ENCODE results near the gene FKBP1A. TPM values are rescaled to one million over a fixed set of nuclear protein-coding genes. Genes with fewer than 3 reads are reported as not detected.

Gene FKBP1A
- total RNA-seq, 1 experiment from 2014 or later = 209 TPM

DNA sequence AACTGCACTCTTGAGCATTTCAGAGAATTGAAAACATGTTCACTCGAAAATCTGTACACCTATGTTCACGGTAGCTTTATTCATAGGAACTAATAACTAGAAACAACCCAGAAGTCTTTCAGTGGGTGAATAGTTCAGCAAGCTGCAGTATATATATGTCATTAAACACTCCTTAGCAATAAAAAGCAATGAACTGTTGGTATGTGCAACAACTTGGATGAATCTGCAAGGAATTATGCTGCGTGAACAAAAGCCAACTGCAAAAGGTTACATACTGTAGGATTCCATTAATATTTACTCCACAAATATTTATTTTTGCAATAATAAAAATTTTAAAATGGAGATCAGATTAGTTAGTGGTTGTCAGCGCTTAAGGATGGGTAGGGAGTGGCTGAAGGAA, 22.1 kb upstream of the FKBP1A start:
- Mint-ChIP-seq H3K27ac (ENCODE audit: low read depth, unreplicated experiment) (no peak overlapping the region), H3K36me3 (ENCODE audit: insufficient read depth, unreplicated experiment) (no peaks in the 10 kb centered on the region), H3K4me1 (ENCODE audit: insufficient read depth, unreplicated experiment) (peaks cover 17% of the 10 kb centered on the region), H3K4me3 (ENCODE audit: unreplicated experiment) (no peak overlapping the region), H3K9me3 (ENCODE audit: unreplicated experiment) (peaks cover under 1% of the 10 kb centered on the region), H3K27me3 (ENCODE audit: insufficient read depth, unreplicated experiment) (no peaks in the 10 kb centered on the region)
- ChIA-PET CTCF (interaction anchor here (0.9 kb wide), 1 partner anchor 23 kb away, joined by 3 read pairs; no protein-coding TSS in a partner anchor), POLR2A (interaction anchor here (0.8 to 2.0 kb wide), 4 partner anchors 12 to 23 kb away, joined by 3 to 6 read pairs (median 4); partner anchors contain the start of gene FKBP1A)
- TF ChIP-seq, protein P1, sequence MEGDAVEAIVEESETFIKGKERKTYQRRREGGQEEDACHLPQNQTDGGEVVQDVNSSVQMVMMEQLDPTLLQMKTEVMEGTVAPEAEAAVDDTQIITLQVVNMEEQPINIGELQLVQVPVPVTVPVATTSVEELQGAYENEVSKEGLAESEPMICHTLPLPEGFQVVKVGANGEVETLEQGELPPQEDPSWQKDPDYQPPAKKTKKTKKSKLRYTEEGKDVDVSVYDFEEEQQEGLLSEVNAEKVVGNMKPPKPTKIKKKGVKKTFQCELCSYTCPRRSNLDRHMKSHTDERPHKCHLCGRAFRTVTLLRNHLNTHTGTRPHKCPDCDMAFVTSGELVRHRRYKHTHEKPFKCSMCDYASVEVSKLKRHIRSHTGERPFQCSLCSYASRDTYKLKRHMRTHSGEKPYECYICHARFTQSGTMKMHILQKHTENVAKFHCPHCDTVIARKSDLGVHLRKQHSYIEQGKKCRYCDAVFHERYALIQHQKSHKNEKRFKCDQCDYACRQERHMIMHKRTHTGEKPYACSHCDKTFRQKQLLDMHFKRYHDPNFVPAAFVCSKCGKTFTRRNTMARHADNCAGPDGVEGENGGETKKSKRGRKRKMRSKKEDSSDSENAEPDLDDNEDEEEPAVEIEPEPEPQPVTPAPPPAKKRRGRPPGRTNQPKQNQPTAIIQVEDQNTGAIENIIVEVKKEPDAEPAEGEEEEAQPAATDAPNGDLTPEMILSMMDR (IDR thresholded peaks at IDR 0.05; ENCODE audit: unreplicated experiment) = no peak
- no peak for DNase-seq (ENCODE audit: unreplicated experiment)
- intact Hi-C loops (cut with micrococcal nuclease) = no loop called here
- no TSS peak for BruUV-seq (replicated peaks)

DNA sequence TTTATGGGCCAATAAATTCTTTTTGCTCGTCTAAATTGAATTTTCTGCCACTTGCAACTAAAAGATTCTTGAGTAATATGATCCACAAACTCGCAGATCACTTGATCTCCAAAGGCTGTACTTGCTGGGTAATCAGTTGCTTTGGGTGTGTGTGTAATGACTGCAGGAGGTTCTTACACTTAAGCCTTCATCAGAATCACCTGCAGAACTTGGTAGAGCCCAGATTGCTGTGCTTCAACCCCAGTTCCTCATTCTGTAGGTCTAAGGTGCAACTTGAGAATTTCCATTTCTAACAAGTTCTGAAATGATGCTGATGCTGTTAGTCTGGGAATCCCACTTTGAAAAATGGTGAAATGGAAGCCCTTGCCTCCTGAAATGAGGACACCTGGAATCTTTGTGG, 12.9 kb upstream of the FKBP1A start:
- POLR2A ChIA-PET = no interaction called here
- H3K4me3 Mint-ChIP-seq (ENCODE audit: unreplicated experiment) = no peak overlapping the region
- H3K36me3 Mint-ChIP-seq (ENCODE audit: insufficient read depth, unreplicated experiment) = no peaks in the 10 kb centered on the region
- CTCF ChIA-PET = interaction anchor here (0.5 to 2.5 kb wide), 3 partner anchors 29 to 311 kb away, joined by 3 to 11 read pairs (median 3); no protein-coding TSS in a partner anchor
- no peaks in the 10 kb centered on the region for H3K9me3 Mint-ChIP-seq (ENCODE audit: unreplicated experiment)
- no peaks in the 10 kb centered on the region for H3K27me3 Mint-ChIP-seq (ENCODE audit: insufficient read depth, unreplicated experiment)
- no TSS peak for BruUV-seq (replicated peaks)
- intact Hi-C loops (cut with micrococcal nuclease) = no loop called here
- no peak overlapping the region for H3K27ac Mint-ChIP-seq (ENCODE audit: low read depth, unreplicated experiment)
- no peak for DNase-seq (ENCODE audit: unreplicated experiment)
- TF ChIP-seq, protein P1 (IDR thresholded peaks at IDR 0.05; ENCODE audit: unreplicated experiment) = no peak
- peaks cover 6% of the 10 kb centered on the region for H3K4me1 Mint-ChIP-seq (ENCODE audit: insufficient read depth, unreplicated experiment)

DNA sequence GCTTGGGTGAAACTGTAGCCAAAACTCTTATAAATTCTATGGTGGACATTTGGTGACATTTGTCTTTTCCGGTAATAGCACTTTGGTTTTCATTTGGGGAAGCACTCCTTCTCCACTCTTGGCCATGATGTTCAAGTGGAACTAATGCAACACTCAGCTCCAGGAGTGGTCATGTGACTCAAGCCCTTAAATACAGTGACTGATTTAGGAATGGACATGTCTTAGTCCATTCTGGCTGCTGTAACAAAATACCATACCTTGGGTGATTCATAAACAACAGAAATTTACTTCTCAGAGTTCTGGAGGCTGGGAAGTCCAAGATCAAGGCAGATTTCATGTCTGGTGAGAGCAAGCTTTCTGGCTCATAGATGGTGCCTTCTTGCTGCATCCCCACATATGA, 10.8 kb upstream of the FKBP1A start:
- no TSS peak for BruUV-seq (replicated peaks)
- no peaks in the 10 kb centered on the region for H3K27me3 Mint-ChIP-seq (ENCODE audit: insufficient read depth, unreplicated experiment)
- H3K4me1 Mint-ChIP-seq (ENCODE audit: insufficient read depth, unreplicated experiment) = peaks cover 17% of the 10 kb centered on the region
- H3K27ac Mint-ChIP-seq (ENCODE audit: low read depth, unreplicated experiment) = no peak overlapping the region
- TF ChIP-seq, protein P1 (IDR thresholded peaks at IDR 0.05; ENCODE audit: unreplicated experiment) = no peak
- intact Hi-C loops (cut with micrococcal nuclease) = no loop called here
- no peaks in the 10 kb centered on the region for H3K36me3 Mint-ChIP-seq (ENCODE audit: insufficient read depth, unreplicated experiment)
- H3K4me3 Mint-ChIP-seq (ENCODE audit: unreplicated experiment) = no peak overlapping the region
- DNase-seq (ENCODE audit: unreplicated experiment) = no peak
- POLR2A ChIA-PET = no interaction called here
- H3K9me3 Mint-ChIP-seq (ENCODE audit: unreplicated experiment) = no peaks in the 10 kb centered on the region
- CTCF ChIA-PET = interaction anchor here (0.5 to 1.0 kb wide), 3 partner anchors 30 to 373 kb away, joined by 3 to 4 read pairs (median 3); no protein-coding TSS in a partner anchor

DNA sequence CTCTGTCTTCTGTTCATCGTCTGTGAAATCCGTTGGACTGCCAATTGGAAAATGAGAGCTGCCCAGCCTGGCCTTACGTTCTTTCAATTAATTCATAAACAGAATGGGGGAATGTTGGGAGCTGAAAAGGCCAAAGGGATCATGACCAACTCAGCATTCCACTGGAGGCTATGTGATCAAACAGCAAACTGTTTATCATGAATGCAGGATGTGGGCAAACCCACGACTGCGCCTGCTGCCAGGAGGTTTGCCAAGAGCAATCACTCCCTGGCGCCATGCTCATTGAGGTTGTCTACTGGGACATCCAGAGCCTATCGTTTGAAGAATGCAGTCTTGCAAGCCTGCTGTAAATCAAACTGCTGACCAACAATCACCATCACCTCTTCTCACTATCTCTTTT, 9.3 kb upstream of the FKBP1A start:
- peaks cover 17% of the 10 kb centered on the region for H3K4me1 Mint-ChIP-seq (ENCODE audit: insufficient read depth, unreplicated experiment)
- H3K27ac Mint-ChIP-seq (ENCODE audit: low read depth, unreplicated experiment) = no peak overlapping the region
- H3K27me3 Mint-ChIP-seq (ENCODE audit: insufficient read depth, unreplicated experiment) = no peaks in the 10 kb centered on the region
- no peaks in the 10 kb centered on the region for H3K36me3 Mint-ChIP-seq (ENCODE audit: insufficient read depth, unreplicated experiment)
- DNase-seq (ENCODE audit: unreplicated experiment) = no peak
- intact Hi-C loops (cut with micrococcal nuclease) = no loop called here
- CTCF ChIA-PET = interaction anchor here (1.2 to 2.1 kb wide), 2 partner anchors 36 to 119 kb away, joined by 3 to 6 read pairs; no protein-coding TSS in a partner anchor
- H3K9me3 Mint-ChIP-seq (ENCODE audit: unreplicated experiment) = no peaks in the 10 kb centered on the region
- no TSS peak for BruUV-seq (replicated peaks)
- TF ChIP-seq, protein P1 (IDR thresholded peaks at IDR 0.05; ENCODE audit: unreplicated experiment) = no peak
- no peak overlapping the region for H3K4me3 Mint-ChIP-seq (ENCODE audit: unreplicated experiment)
- POLR2A ChIA-PET = interaction anchor here (1.5 kb wide), 1 partner anchor 9 kb away, joined by 4 read pairs; the partner anchor contains the start of gene FKBP1A

All from MCF 10A (cell line).